IMR-90 (cell line): Measurements from ENCODE around the gene RAD51. TPM values are rescaled to one million over a fixed set of nuclear protein-coding genes. Genes with fewer than 3 reads are reported as not detected.

Experiments used
- ATAC-seq: fragments of 200-7000 bp; cut with Tn5 transposase; 2 replicates; pipeline ENCODE4 v1.9.1; 2020; ENCODE audit warnings: low read depth, mild to moderate bottlenecking, moderate library complexity
- BruUV-seq: library from RNA; stranded (reverse); fragments of 400-500 nt; replicated peaks from 2 replicates; lab custom pipeline; 2021; lab: Mats Ljungman, UMichigan
- CTCF ChIA-PET: fragments of 300-600 bp; formaldehyde crosslinking; extraction: SDS; loops from one replicate; lab custom pipeline; 2021; ENCODE audit warnings: antibody characterized with exemption; lab: Yijun Ruan, JAX
- POLR2A ChIA-PET: fragments of 300-600 bp; sonication (Branson Sonifier 250); formaldehyde crosslinking; loops from one replicate; lab custom pipeline; 2022; ENCODE audit warnings: antibody characterized with exemption; ENCODE audit not compliant: unreplicated experiment; lab: Charles Lee
- DNase-seq: peaks from one replicate; pipeline ENCODE4 v3.0.0; 2013
- H2AFZ ChIP-seq: replicated peaks from 2 replicates; pipeline ENCODE3; 2013; ENCODE audit warnings: low read length, mild to moderate bottlenecking; ENCODE audit not compliant: poor library complexity
- H2AK5ac ChIP-seq: 2 replicates; pipeline ENCODE4 v1.6.1; 2013; ENCODE audit warnings: low read depth, low read length, inconsistent platforms
- H2AK9ac ChIP-seq: replicated peaks from 2 replicates; pipeline ENCODE3; 2013; ENCODE audit warnings: mild to moderate bottlenecking, low read depth, low read length, moderate library complexity; ENCODE audit not compliant: poor library complexity
- H2BK120ac ChIP-seq: 2 replicates; pipeline ENCODE4 v1.6.1; 2013; ENCODE audit warnings: low read depth, low read length, inconsistent platforms
- H2BK15ac ChIP-seq: 3 replicates; pipeline ENCODE4 v1.6.1; 2013; ENCODE audit warnings: low read depth, low read length, inconsistent platforms
- H2BK20ac ChIP-seq: 2 replicates; pipeline ENCODE4 v1.6.1; 2013; ENCODE audit warnings: low read depth, mild to moderate bottlenecking, inconsistent platforms, low read length, moderate library complexity
- H2BK5ac ChIP-seq: 2 replicates; pipeline ENCODE4 v1.6.1; 2013; ENCODE audit warnings: mild to moderate bottlenecking, low read depth, low read length, inconsistent platforms; ENCODE audit not compliant: poor library complexity, severe bottlenecking
- H3K14ac ChIP-seq: replicated peaks from 2 replicates; pipeline ENCODE4 v1.6.1; 2013; ENCODE audit warnings: low read depth, low read length, inconsistent platforms
- H3K18ac ChIP-seq: 2 replicates; pipeline ENCODE4 v1.6.1; 2013; ENCODE audit warnings: low read depth, low read length, control low read depth
- H3K23ac ChIP-seq: 2 replicates; pipeline ENCODE4 v1.6.1; 2013; ENCODE audit warnings: low read depth, low read length, inconsistent platforms
- H3K27ac ChIP-seq: 2 replicates; pipeline ENCODE4 v1.5.1; 2013; ENCODE audit warnings: mild to moderate bottlenecking, control low read depth, low read length; ENCODE audit not compliant: insufficient read depth
- H3K27me3 ChIP-seq: 2 replicates; pipeline ENCODE4 v1.6.1; 2013; ENCODE audit warnings: low read length; ENCODE audit not compliant: control insufficient read depth, insufficient read depth
- H3K36me3 ChIP-seq: 2 replicates; pipeline ENCODE4 v1.6.1; 2013; ENCODE audit warnings: low read length, mixed read lengths; ENCODE audit not compliant: control insufficient read depth, insufficient read depth
- H3K4ac ChIP-seq: 2 replicates; pipeline ENCODE4 v1.6.1; 2013; ENCODE audit warnings: low read depth, low read length, inconsistent platforms
- H3K4me1 ChIP-seq: 2 replicates; pipeline ENCODE4 v1.6.1; 2013; ENCODE audit warnings: low read length, mixed read lengths; ENCODE audit not compliant: control insufficient read depth, insufficient read depth
- H3K4me2 ChIP-seq: 2 replicates; pipeline ENCODE4 v1.6.1; 2013; ENCODE audit warnings: low read depth, mild to moderate bottlenecking, control low read depth, low read length, moderate library complexity
- H3K4me3 ChIP-seq: 2 replicates; pipeline ENCODE4 v1.5.1; 2013; ENCODE audit warnings: low read depth, mild to moderate bottlenecking, control low read depth, low read length, moderate library complexity; ENCODE audit not compliant: insufficient read depth
- H3K56ac ChIP-seq: 2 replicates; pipeline ENCODE4 v1.6.1; 2013; ENCODE audit warnings: low read length, inconsistent platforms; ENCODE audit not compliant: insufficient read depth; ENCODE audit errors: extremely low read depth
- H3K79me1 ChIP-seq, 2 experiments: 2 replicates each; pipeline ENCODE4 v1.6.1; 2013; ENCODE audit warnings: low read length in 2 of 2, inconsistent platforms in 1 of 2, low read depth in 1 of 2
- H3K9ac ChIP-seq: 2 replicates; pipeline ENCODE4 v1.6.1; 2013; ENCODE audit warnings: low read depth, low read length, control low read depth
- H3K9me1 ChIP-seq: 2 replicates; pipeline ENCODE4 v1.6.1; 2013; ENCODE audit warnings: low read length, inconsistent platforms; ENCODE audit not compliant: insufficient read depth
- H3K9me3 ChIP-seq: 2 replicates; pipeline ENCODE4 v1.6.1; 2013; ENCODE audit warnings: low read length; ENCODE audit not compliant: control insufficient read depth, insufficient read depth
- H4K20me1 ChIP-seq: 2 replicates; pipeline ENCODE4 v1.6.1; 2013; ENCODE audit warnings: low read length, inconsistent platforms; ENCODE audit not compliant: insufficient read depth
- H4K5ac ChIP-seq: 2 replicates; pipeline ENCODE4 v1.6.1; 2013; ENCODE audit warnings: mild to moderate bottlenecking, low read depth, low read length, control low read depth
- H4K8ac ChIP-seq, 2 experiments: 2 replicates each; pipeline ENCODE4 v1.6.1; 2013; ENCODE audit warnings: low read depth in 2 of 2, low read length in 2 of 2, control low read depth in 1 of 2, inconsistent platforms in 1 of 2
- H4K91ac ChIP-seq: 2 replicates; pipeline ENCODE4 v1.6.1; 2013; ENCODE audit warnings: low read depth, low read length, inconsistent platforms; ENCODE audit not compliant: insufficient read depth
- BHLHE40 ChIP-seq: fragments of 150-350 bp; IDR thresholded peaks from 2 replicates; pipeline ENCODE4 v1.6.1; 2016; ENCODE audit warnings: mild to moderate bottlenecking, low read depth, low read length
- CEBPB ChIP-seq: IDR thresholded peaks from 2 replicates; pipeline ENCODE4 v1.6.1; 2012; ENCODE audit warnings: low read depth, low read length, improper control_type of control experiment
- CTCF ChIP-seq: conservative IDR thresholded peaks from 2 replicates; pipeline ENCODE4 v1.5.1; 2012; ENCODE audit warnings: mild to moderate bottlenecking, low read depth, low read length, improper control_type of control experiment
- ELK1 ChIP-seq: fragments of 150-350 bp; IDR thresholded peaks from 2 replicates; pipeline ENCODE4 v1.6.1; 2016; ENCODE audit warnings: low read depth, mild to moderate bottlenecking, low read length, moderate library complexity, borderline replicate concordance
- FOS ChIP-seq: fragments of 150-350 bp; IDR thresholded peaks from 2 replicates; pipeline ENCODE4 v1.6.1; 2016; ENCODE audit warnings: low read depth, low read length
- MAFK ChIP-seq: IDR thresholded peaks from 2 replicates; pipeline ENCODE4 v1.6.1; 2012; ENCODE audit warnings: low read depth, low read length, improper control_type of control experiment
- MAZ ChIP-seq: IDR thresholded peaks from 2 replicates; pipeline ENCODE4 v1.6.1; 2012; ENCODE audit warnings: low read depth, mild to moderate bottlenecking, low read length, improper control_type of control experiment, moderate library complexity, borderline replicate concordance
- NFE2L2 ChIP-seq: fragments of 150-350 bp; IDR thresholded peaks from 2 replicates; pipeline ENCODE4 v1.6.1; 2016; ENCODE audit warnings: low read depth, mild to moderate bottlenecking, low read length
- POLR2A ChIP-seq: IDR thresholded peaks from 2 replicates; pipeline ENCODE4 v1.6.1; 2012; ENCODE audit warnings: mild to moderate bottlenecking, low read depth, low read length
- RFX5 ChIP-seq: IDR thresholded peaks from 2 replicates; pipeline ENCODE4 v1.8.0; 2012; ENCODE audit warnings: low read depth, mild to moderate bottlenecking, low read length, moderate library complexity
- SMC3 ChIP-seq: fragments of 150-350 bp; IDR thresholded peaks from 2 replicates; pipeline ENCODE4 v1.6.1; 2016; ENCODE audit warnings: low read depth, mild to moderate bottlenecking, antibody characterized with exemption, low read length, moderate library complexity
- USF2 ChIP-seq: fragments of 150-350 bp; IDR thresholded peaks from 2 replicates; pipeline ENCODE4 v1.6.1; 2017; ENCODE audit warnings: mild to moderate bottlenecking, antibody characterized with exemption, low read length, low read depth
- WGBS, 2 experiments: methylation state at CpG; one replicate each; pipeline versions ENCODE4 v1.1.5 to v1.1.7; 2013; ENCODE audit warnings: missing lambda C conversion rate in 2 of 2; ENCODE audit not compliant: insufficient read length in 1 of 2; ENCODE audit errors: extremely low coverage in 2 of 2; 5-methylcytosine and 5-hydroxymethylcytosine counted together
- dilution Hi-C: fragments of 300-500 bp; cut with HindIII; formaldehyde crosslinking; loops from one replicate; pipeline ENCODE4 v1.14.3; 2018; ENCODE audit warnings: low sequenced_read_pairs; ENCODE audit not compliant: unreplicated experiment
- in situ Hi-C: fragments of 300-500 bp; cut with MboI; formaldehyde crosslinking; loops from 3 replicates; pipeline ENCODE4 v1.14.3; 2019; ENCODE audit warnings: low sequenced_read_pairs, inconsistent platforms, mixed read lengths
- intact Hi-C: fragments of 100-400 bp; cut with micrococcal nuclease; formaldehyde crosslinking; loops from 2 replicates; pipeline ENCODE4 v1.10.0; 2022
- polyA plus RNA-seq, 3 experiments: library from polyadenylated mRNA; depleted of rRNA; stranded (reverse); fragments of >200 nt; gene quantifications; 2 replicates each; pipeline ENCODE4 v1.2.3, GENCODE V29; 2012; ENCODE audit warnings: low replicate concordance in 1 of 3
- total RNA-seq: library from RNA; depleted of rRNA; stranded (reverse); fragments of >200 nt; gene quantifications from 2 replicates; pipeline ENCODE4 v1.2.3, GENCODE V29; 2012

RAD51 gene
- total and polyA plus RNA-seq, 2 of the 4 experiments (the other 2 are of a cell fraction), result 6.8 to 8.4 TPM

- no peaks in the 10 kb centered on the region for H4K20me1 ChIP-seq
- DNase-seq (no peak), ATAC-seq (no peak)
- H2BK20ac ChIP-seq, result no peak overlapping the region
- H3K56ac ChIP-seq, result no peak overlapping the region
- H3K9me1 ChIP-seq, result no peaks in the 10 kb centered on the region
- H3K79me1 ChIP-seq, result no peaks in the 10 kb centered on the region
- H3K9ac ChIP-seq, result no peak overlapping the region
- intact Hi-C loops, result no loop called here
- no peak overlapping the region for H3K14ac ChIP-seq
- H3K27me3 ChIP-seq, result no peaks in the 10 kb centered on the region
- H4K8ac ChIP-seq, result no peak overlapping the region
- H3K23ac ChIP-seq, result no peak overlapping the region
- POLR2A ChIA-PET, result no interaction called here
- no peak overlapping the region for H2AFZ ChIP-seq
- no peak overlapping the region for H2AK5ac ChIP-seq
- 0 out of 2 replicates have a peak, but pooled peaks cover 1% of the 10 kb centered on the region for H3K36me3 ChIP-seq
- H3K4me1 ChIP-seq, result no peaks in the 10 kb centered on the region
- no peak overlapping the region for H3K4me2 ChIP-seq
- H3K9me3 ChIP-seq, result no peaks in the 10 kb centered on the region
- no peak overlapping the region for H4K91ac ChIP-seq
- dilution Hi-C loops, result no loop called here
- no peak overlapping the region for H3K18ac ChIP-seq
- no TSS peak for BruUV-seq
- no peak overlapping the region for H2BK120ac ChIP-seq
- WGBS, 2 experiments, result 100% methylated on average over 1 of the region's 4 CpGs; no CpG with 5 or more reads in 1 of the 2 experiments
- H3K4ac ChIP-seq, result no peak overlapping the region
- no peak overlapping the region for H2BK5ac ChIP-seq
- no peak overlapping the region for H3K4me3 ChIP-seq
- no peak overlapping the region for H3K27ac ChIP-seq
- no peak for TF ChIP-seq FOS
- TF ChIP-seq CEBPB, result no peak
- no peak for TF ChIP-seq USF2
- no peak for TF ChIP-seq MAFK
- no peak for TF ChIP-seq POLR2A
- TF ChIP-seq BHLHE40, result no peak
- no peak for TF ChIP-seq CTCF
- no peak for TF ChIP-seq SMC3
- no peak for TF ChIP-seq MAZ
- TF ChIP-seq RFX5, result no peak
- no peak for TF ChIP-seq ELK1
- TF ChIP-seq NFE2L2, result no peak
- in situ Hi-C loops, result no loop called here
- H4K5ac ChIP-seq, result no peak overlapping the region
- CTCF ChIA-PET, result no interaction called here
- no peak overlapping the region for H2AK9ac ChIP-seq
- H2BK15ac ChIP-seq, result no peak overlapping the region
Measured at GRCh38 chr15:40722354-40722753, 27.4 kb downstream of the RAD51 start.
